22Rv1 (cell line): ENCODE results near the gene AP2M1.

Experiments
- H3K27ac ChIP-seq: fragments of 450-650 bp; 2 replicates; pipeline ENCODE4 v1.5.1; 2017
- ZFX ChIP-seq: fragments of 450-650 bp; IDR thresholded peaks from 2 replicates; pipeline ENCODE4 v1.6.1; 2017; ENCODE audit warnings: antibody characterized with exemption, borderline replicate concordance
- TF ChIP-seq, protein P1 (sequence below): fragments of 450-650 bp; IDR thresholded peaks from 2 replicates; pipeline ENCODE4 v1.5.1; 2017; ENCODE audit warnings: mild to moderate bottlenecking

AP2M1 gene

DNA sequence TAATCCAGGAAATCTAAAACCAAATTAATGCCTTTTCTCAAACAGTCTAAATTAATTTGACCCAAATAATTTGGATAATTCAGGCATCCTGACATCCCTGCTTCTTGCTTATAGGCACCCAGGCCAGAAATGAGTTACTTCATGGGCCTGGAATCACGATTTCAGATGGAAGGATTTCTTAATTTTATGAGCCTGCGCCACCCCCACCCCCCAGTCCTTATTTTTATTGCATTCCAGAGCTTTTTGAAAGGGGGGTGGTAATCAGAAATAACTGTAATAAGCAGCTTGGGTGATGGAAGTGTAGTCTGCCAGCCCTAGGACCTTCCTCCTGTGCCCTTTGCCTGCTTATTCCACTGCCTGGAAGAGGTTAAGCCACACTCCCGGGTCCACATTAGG, 1.3 kb downstream of the AP2M1 start:
- TF ChIP-seq, protein P1, sequence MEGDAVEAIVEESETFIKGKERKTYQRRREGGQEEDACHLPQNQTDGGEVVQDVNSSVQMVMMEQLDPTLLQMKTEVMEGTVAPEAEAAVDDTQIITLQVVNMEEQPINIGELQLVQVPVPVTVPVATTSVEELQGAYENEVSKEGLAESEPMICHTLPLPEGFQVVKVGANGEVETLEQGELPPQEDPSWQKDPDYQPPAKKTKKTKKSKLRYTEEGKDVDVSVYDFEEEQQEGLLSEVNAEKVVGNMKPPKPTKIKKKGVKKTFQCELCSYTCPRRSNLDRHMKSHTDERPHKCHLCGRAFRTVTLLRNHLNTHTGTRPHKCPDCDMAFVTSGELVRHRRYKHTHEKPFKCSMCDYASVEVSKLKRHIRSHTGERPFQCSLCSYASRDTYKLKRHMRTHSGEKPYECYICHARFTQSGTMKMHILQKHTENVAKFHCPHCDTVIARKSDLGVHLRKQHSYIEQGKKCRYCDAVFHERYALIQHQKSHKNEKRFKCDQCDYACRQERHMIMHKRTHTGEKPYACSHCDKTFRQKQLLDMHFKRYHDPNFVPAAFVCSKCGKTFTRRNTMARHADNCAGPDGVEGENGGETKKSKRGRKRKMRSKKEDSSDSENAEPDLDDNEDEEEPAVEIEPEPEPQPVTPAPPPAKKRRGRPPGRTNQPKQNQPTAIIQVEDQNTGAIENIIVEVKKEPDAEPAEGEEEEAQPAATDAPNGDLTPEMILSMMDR = no peak
- peak overlapping the region; percentile 68; the same call in 1 of the 2 replicates for H3K27ac ChIP-seq

DNA sequence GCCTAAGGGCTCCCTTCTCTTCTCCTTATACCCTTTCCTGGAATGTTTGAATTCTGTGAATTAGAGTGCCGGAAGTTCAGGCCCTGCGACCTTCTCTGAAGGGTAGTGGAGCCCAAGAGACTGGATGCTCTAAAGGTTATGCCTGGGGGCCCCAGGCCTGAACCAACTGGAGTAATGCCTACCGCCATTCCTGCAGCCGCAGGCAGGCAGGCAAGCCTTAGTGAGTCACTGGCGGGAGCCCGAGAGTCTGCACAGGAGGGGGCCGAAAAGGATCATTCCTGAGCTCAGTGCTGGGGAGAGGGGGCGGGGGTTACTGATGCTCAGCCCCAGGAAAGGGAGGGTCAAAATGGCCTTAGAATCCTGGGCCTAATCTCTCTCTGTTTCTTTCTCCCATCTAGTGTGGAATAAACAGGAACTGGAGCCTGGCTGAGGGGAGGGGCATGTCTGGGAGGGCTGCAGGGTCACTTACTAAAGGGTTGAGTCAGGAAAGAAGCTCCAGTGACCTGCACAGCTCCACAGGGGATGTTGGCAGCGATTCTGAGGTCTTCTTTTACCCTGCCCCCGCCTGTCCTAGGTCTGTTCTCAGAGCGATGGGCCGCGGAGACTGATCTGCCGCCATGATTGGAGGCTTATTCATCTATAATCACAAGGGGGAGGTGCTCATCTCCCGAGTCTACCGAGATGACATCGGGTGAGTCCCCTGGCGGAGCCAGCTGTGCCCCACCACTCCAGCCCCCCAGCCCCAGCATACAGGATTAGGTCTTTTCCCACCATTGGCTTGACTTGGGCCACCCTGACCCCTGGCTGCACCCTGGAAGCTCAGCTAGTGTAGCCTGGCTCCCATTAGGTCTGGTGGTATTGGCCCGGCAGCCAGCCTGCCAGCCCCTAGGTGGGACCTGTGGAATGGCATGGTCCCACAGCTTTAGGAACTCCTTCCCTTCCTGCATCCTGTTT, 2.0 kb downstream of the AP2M1 start:
- H3K27ac ChIP-seq = 0 out of 2 replicates have a peak overlapping the region, but pooled peaks have one; percentile 68
- TF ChIP-seq ZFX = no peak
- TF ChIP-seq, protein P1 = no peak

DNA sequence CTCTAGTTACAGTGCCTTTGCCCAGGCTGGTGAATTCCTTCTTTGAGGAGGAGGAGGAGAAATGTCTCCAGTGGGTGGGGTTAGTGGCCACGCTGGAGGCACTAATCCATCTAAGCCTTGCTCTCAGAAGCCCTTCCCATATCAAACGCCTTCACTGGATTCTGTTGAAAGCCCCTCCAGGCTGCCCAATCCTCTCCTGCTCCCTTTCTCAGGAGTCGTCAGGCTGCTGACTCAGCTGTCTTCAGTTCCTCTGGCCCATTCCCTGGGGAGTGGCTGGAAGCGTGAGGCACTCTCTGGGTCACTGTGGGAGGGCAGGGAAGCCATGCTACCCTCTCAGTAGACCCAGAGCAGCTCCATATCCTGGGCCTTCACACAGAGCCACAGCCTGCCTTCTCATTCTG, 2.7 kb downstream of the AP2M1 start:
- TF ChIP-seq ZFX = no peak
- TF ChIP-seq, protein P1 = no peak
- H3K27ac ChIP-seq = no peak overlapping the region

DNA sequence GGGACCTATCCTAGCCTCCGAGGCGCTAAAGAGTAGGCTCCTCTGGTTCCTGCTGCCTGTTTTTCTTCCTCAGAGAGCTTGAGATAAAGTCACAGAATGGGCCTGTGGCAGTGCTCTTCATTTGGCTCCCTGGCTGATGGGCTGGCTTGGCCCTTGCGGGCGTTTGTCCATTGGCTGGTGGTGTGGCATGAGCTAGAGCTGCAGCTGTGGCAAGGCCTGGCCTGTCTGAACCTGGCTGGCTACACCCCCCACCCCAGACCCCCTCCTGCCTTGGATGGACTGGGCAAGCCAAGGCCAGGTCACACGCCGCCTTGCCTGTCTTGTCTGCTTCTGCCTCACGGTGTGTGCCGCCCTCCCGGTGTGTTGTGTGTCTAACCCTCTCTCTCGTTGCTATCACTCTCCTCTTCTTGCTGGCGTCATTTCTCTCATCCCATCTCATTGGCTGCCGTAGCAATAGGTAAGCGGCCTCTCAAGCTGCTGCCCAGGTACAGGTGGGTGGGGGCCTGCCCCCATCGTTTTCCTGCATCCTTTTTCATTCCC, 3.2 kb downstream of the AP2M1 start:
- H3K27ac ChIP-seq = no peak overlapping the region
- TF ChIP-seq, protein P1 = no peak

DNA sequence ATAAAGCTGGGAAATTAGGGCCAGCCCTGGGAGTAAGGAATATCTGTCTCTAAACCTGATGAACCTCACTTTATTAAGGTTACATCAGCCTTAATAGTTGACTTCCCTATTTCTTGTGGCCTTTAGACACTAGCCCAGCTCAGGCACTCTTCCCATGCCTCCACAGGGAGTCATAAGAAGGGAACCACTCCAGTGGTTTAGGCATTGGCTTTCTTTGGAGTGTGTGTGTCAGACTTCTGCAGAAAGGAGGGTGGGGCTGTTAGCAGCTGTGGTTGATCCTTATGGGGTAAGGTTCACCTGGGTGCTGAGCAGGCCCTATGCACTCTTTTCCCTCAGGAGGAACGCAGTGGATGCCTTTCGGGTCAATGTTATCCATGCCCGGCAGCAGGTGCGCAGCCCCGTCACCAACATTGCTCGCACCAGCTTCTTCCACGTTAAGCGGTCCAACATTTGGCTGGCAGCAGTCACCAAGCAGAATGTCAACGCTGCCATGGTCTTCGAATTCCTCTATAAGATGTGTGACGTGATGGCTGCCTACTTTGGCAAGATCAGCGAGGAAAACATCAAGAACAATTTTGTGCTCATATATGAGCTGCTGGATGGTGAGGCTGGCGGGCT, 4.0 kb downstream of the AP2M1 start:
- no peak overlapping the region for H3K27ac ChIP-seq
- TF ChIP-seq, protein P1 = no peak
- TF ChIP-seq ZFX = no peak

DNA sequence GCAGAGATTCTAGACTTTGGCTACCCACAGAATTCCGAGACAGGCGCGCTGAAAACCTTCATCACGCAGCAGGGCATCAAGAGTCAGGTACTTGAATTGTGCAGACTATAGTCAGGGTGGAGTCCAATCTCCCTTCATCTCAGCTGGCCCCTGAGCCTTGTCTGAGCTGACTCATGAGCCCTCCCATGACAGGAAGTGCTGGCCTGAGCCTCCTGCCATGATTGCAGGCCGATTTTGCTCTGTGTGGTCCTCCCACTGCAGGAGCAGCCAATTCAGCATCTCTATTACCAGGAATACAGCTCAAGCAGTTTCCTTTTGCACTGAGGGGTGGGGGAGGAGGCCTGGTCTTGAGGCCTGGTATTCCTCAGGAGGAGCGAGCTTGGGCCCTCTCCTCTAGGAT, 5.5 kb downstream of the AP2M1 start:
- TF ChIP-seq ZFX = no peak
- no peak overlapping the region for H3K27ac ChIP-seq

DNA sequence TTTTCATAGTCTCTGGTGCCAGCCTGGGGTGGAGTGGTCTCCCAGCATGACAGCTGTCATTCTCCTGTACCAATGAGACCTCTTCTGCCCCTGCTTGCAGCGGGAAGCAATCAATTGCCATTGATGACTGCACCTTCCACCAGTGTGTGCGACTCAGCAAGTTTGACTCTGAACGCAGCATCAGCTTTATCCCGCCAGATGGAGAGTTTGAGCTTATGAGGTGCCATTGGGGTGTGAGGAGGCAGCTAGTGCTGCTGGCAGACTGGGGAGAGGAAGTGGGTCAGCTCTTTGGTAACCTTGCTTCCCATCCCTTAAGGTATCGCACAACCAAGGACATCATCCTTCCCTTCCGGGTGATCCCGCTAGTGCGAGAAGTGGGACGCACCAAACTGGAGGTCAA, 6.9 kb downstream of the AP2M1 start:
- H3K27ac ChIP-seq = no peak overlapping the region
- TF ChIP-seq, protein P1 = no peak
- no peak for TF ChIP-seq ZFX
